OCI-LY1 (cell line): ENCODE measurements around the gene AHI1.

Experiments
- H2AFZ ChIP-seq: fragments of 200-600 bp; sonication (generic), shearing (Covaris generic); 2 replicates; pipeline ENCODE4 v1.6.0; 2014; ENCODE audit warnings: antibody characterized with exemption, mild to moderate bottlenecking, low read length
- H3F3A ChIP-seq: fragments of 200-600 bp; sonication (generic), shearing (Covaris generic); 2 replicates; pipeline ENCODE4 v1.6.0; 2014; ENCODE audit warnings: mild to moderate bottlenecking, antibody characterized with exemption, low read length, moderate library complexity; ENCODE audit not compliant: insufficient read depth
- H3K27ac ChIP-seq: fragments of 200-600 bp; sonication (generic); 2 replicates; pipeline ENCODE4 v1.5.1; 2014; ENCODE audit warnings: low read length, mixed run types, mild to moderate bottlenecking, low read depth; ENCODE audit not compliant: poor library complexity, severe bottlenecking
- H3K27me3 ChIP-seq: fragments of 200-600 bp; sonication (generic); 2 replicates; pipeline ENCODE4 v1.6.0; 2014; ENCODE audit warnings: antibody characterized with exemption, mild to moderate bottlenecking, low read length, moderate library complexity; ENCODE audit not compliant: insufficient read depth
- H3K36me3 ChIP-seq: fragments of 200-600 bp; sonication (generic); 2 replicates; pipeline ENCODE4 v1.6.1; 2014; ENCODE audit warnings: mild to moderate bottlenecking, antibody characterized with exemption, low read length, moderate library complexity, mixed read lengths; ENCODE audit not compliant: insufficient read depth
- H3K4me1 ChIP-seq: fragments of 200-600 bp; sonication (generic); 2 replicates; pipeline ENCODE4 v1.5.1; 2014; ENCODE audit warnings: mild to moderate bottlenecking, low read length, moderate library complexity; ENCODE audit not compliant: insufficient read depth, severe bottlenecking
- H3K4me2 ChIP-seq: fragments of 200-600 bp; sonication (generic), shearing (Covaris generic); 2 replicates; pipeline ENCODE4 v1.6.1; 2014; ENCODE audit warnings: low read length
- H3K4me3 ChIP-seq: fragments of 200-600 bp; sonication (generic); 2 replicates; pipeline ENCODE4 v1.5.1; 2014; ENCODE audit warnings: low read length, low read depth, mild to moderate bottlenecking, mixed read lengths; ENCODE audit not compliant: poor library complexity, severe bottlenecking
- H3K79me2 ChIP-seq: fragments of 200-600 bp; shearing (Covaris generic); 2 replicates; pipeline ENCODE4 v1.6.1; 2016; ENCODE audit warnings: mixed run types, low read length, mixed read lengths; ENCODE audit not compliant: insufficient read depth
- H3K9ac ChIP-seq: fragments of 200-600 bp; sonication (generic), shearing (Covaris generic); 2 replicates; pipeline ENCODE4 v1.6.1; 2014; ENCODE audit warnings: mild to moderate bottlenecking, low read length, mixed read lengths
- H3K9me2 ChIP-seq: fragments of 200-600 bp; sonication (generic), shearing (Covaris generic); 2 replicates; pipeline ENCODE4 v1.6.1; 2014; ENCODE audit warnings: low read depth, mild to moderate bottlenecking, low read length, mixed read lengths
- H3K9me3 ChIP-seq: fragments of 200-600 bp; shearing (Covaris generic); 2 replicates; pipeline ENCODE4 v1.6.1; 2014; ENCODE audit warnings: low read length, mixed read lengths
- H4K20me1 ChIP-seq: fragments of 200-600 bp; sonication (generic), shearing (Covaris generic); 2 replicates; pipeline ENCODE4 v1.6.0; 2016; ENCODE audit warnings: mild to moderate bottlenecking, low read length; ENCODE audit not compliant: insufficient read depth
- CTCF ChIP-seq: fragments of 200-600 bp; sonication (generic), shearing (Covaris generic); IDR thresholded peaks from 2 replicates; pipeline ENCODE4 v1.5.1; 2017; ENCODE audit warnings: mild to moderate bottlenecking, antibody characterized with exemption, low read length, moderate library complexity, mixed read lengths
- EZH2 ChIP-seq: fragments of 200-600 bp; sonication (generic), shearing (Covaris generic); IDR thresholded peaks from 2 replicates; pipeline ENCODE4 v1.8.0; 2017; ENCODE audit warnings: borderline replicate concordance, mixed run types, mild to moderate bottlenecking, antibody characterized with exemption, low read length, moderate library complexity, mixed read lengths

AHI1 gene

GRCh38 chr6:135329851-135330803 lies 167.4 kb downstream of the AHI1 start:
- Histone ChIP-seq H3K36me3 (no peaks in the 10 kb centered on the region), H3K9me3 (peaks cover 7% of the 10 kb centered on the region; the same call in 1 of the 2 replicates), H3K9me2 (no peaks in the 10 kb centered on the region), H4K20me1 (no peaks in the 10 kb centered on the region), H3F3A (no peaks in the 10 kb centered on the region), H3K27ac (no peak overlapping the region), H3K27me3 (no peaks in the 10 kb centered on the region), H2AFZ (0 out of 2 replicates have a peak overlapping the region, but pooled peaks have one; percentile 64), H3K9ac (no peak overlapping the region), H3K4me1 (peaks cover 4% of the 10 kb centered on the region), H3K4me3 (no peak overlapping the region), H3K4me2 (no peak overlapping the region), H3K79me2 (no peaks in the 10 kb centered on the region)
- TF ChIP-seq CTCF (no peak), EZH2 (no peak)

GRCh38 chr6:135328136-135328535 lies 169.4 kb downstream of the AHI1 start:
- H3K27ac ChIP-seq: no peak overlapping the region
- H3K4me1 ChIP-seq: peaks cover 12% of the 10 kb centered on the region
- no peaks in the 10 kb centered on the region for H3K27me3 ChIP-seq
- no peaks in the 10 kb centered on the region for H3K36me3 ChIP-seq
- H3K79me2 ChIP-seq: no peaks in the 10 kb centered on the region
- TF ChIP-seq CTCF (no peak), EZH2 (no peak)
- no peaks in the 10 kb centered on the region for H3F3A ChIP-seq
- no peak overlapping the region for H3K4me3 ChIP-seq
- no peaks in the 10 kb centered on the region for H3K9me2 ChIP-seq
- no peak overlapping the region for H2AFZ ChIP-seq
- H3K4me2 ChIP-seq: no peak overlapping the region
- H3K9me3 ChIP-seq: peaks cover 7% of the 10 kb centered on the region; the same call in 1 of the 2 replicates
- H4K20me1 ChIP-seq: no peaks in the 10 kb centered on the region
- H3K9ac ChIP-seq: no peak overlapping the region

- H4K20me1 ChIP-seq: no peaks in the 10 kb centered on the region
- H3K4me1 ChIP-seq: peaks cover 29% of the 10 kb centered on the region
- no peak overlapping the region for H3K27ac ChIP-seq
- H3K4me2 ChIP-seq: no peak overlapping the region
- H3K4me3 ChIP-seq: no peak overlapping the region
- H3K27me3 ChIP-seq: no peaks in the 10 kb centered on the region
- no peaks in the 10 kb centered on the region for H3F3A ChIP-seq
- TF ChIP-seq CTCF (no peak), EZH2 (no peak)
- H3K9ac ChIP-seq: no peak overlapping the region
- no peaks in the 10 kb centered on the region for H3K36me3 ChIP-seq
- peaks cover 7% of the 10 kb centered on the region; the same call in 1 of the 2 replicates for H3K9me3 ChIP-seq
- H2AFZ ChIP-seq: no peak overlapping the region
- H3K9me2 ChIP-seq: no peaks in the 10 kb centered on the region
- H3K79me2 ChIP-seq: no peaks in the 10 kb centered on the region
Measured at GRCh38 chr6:135325624-135326424, 171.7 kb downstream of the AHI1 start.
